ENCODE data around the gene CYP4B1.
"Not testable (repeated sequence)": the region's sequence is repeated elsewhere in the genome, so short reads cannot be mapped to it uniquely, and the experiment has no call there.

CYP4B1 gene

GRCh38 chr1:46798810-46799209 is at the start of gene CYP4B1:
Gene CYP4B1 (plus strand): TSS chr1:46799046. CDS start chr1:46799082, 36 bp downstream.
- DNase-seq, result no peak

- no peak for DNase-seq
Measured at GRCh38 chr1:46749404-46749803, 49.4 kb upstream of the CYP4B1 start.

- DNase-seq, result no peak
Measured at GRCh38 chr1:46749921-46750404, 48.9 kb upstream of the CYP4B1 start.

DNA sequence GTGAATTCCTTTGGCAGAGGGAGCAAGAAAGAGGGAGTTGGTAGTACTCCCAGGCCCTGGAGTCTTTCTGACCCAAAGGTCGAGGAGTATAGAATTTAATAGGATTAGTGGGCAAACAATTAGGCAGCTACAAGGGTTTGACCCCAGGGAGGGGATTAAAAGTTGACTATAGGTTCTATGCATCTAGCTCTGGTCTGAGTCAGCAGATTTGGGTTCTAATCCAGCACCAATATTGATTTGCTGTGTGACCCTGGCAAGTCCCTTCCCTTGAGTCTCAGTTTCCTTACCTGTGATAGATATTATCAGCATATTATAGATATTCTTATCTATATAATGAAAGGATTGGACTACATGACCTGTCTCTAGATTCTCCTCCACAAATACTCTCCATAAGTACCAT is 44.9 kb upstream of the CYP4B1 start:
- no peak for DNase-seq

GRCh38 chr1:46754707-46755106 is 44.1 kb upstream of the CYP4B1 start:
- not testable (repeated sequence) for DNase-seq

DNA sequence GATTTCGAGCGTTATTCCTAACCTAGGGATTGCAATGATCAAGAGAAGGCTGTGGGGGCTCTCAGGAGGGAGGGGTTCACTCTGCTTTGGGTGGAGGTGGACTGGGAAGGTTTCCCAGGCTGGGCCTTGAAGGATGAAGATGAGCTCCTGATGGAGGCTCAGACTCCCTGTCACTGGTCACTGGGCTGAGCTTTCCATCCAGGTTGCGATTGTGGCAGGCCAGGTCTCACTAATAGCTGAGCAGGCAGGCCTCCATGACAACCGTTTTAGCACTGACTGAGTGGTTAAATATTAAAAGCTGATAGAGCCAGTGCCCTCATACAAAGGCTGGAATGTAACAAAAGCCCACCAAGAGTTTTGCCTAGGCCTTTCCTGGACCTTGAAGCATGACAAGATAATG is 43.7 kb upstream of the CYP4B1 start:
- DNase-seq, result no peak

DNA sequence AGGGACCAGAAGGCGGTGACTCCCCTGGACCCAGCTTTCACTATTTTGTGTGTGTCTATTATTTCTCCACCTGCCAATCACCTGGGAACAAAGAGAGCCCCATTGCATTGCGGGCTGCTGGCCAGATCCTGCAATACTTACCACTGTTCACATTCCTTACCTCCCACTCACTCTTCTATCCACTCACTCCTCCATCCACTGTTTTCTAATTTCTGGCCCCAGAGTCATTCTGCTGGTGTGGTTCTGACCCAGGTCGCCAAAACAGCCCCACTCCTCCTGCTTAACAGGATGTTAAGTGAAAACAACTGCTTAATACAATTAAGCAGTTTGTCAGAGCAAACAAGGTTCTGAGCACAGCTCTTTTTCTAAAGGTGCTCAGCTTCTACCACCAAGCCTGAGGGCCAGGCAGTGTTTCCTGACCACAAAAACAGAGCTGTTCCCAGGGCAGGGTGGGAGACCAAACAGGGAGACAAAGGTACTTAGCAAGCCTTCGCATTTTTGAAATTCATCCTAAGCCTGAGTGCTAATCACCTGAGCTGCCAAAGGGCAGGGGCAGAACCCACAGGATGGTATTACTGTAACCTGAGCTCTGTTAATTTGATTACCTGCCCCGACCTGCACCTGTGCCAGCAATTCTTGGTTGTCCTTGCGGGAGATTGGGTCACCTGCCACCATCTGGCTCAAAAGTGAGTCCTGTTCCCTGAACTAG is 41.4 kb upstream of the CYP4B1 start:
- no peak for DNase-seq

- DNase-seq, result no peak
Measured at GRCh38 chr1:46757956-46758528, 40.8 kb upstream of the CYP4B1 start.

- DNase-seq, result no peak
Measured at GRCh38 chr1:46760558-46761166, 38.2 kb upstream of the CYP4B1 start.

GRCh38 chr1:46761740-46762139 is 37.1 kb upstream of the CYP4B1 start:
- no peak for DNase-seq

DNA sequence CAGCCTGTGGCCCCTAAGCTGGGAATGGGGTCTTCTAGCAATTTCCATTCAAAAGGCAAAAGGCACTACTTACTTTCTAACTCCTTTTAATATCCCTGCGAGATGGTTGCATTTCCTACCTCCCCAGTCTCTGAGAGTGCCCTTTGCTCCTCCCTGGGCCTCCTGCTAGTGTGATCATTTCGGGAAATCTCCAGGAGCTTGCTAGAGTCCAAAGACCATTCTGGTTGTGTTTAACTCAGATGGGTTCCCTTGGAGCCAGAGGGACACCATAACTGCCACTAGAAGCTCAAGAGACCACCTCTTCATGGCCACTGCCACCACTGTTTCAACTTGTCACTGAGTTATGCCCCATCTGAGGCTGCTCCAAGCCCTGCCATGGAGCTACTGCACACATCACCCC is 34.4 kb upstream of the CYP4B1 start:
- DNase-seq, result no peak

DNA sequence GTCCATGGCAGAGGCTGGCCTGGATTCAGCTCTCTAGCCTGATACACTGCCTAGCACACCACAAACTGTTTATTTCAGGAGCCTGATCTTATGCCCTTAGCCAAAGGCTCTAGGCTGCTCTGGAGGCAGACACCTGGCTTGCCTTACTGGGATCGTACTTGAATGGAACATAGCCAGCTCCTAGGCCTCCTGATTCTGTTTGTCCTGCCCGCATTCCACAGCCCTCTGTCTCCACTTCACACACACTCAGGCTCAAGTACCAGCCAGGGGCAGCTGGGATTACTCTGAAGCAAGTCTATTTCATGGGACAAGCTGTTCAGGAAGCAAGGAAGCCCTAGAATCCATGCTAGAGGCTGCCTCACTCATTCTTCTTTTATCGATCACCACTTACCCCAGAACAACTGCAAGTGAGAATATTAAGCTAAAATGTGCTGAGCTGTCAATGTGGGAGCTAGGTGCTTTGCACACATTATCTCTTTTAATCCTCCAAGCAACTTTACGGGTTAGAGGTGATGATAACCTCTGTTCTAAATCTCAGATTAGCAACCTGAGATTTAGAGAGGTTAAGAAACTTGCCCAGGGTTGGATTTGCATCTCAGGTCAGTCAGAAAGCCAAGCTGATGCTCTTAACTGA is 31.1 kb upstream of the CYP4B1 start:
- no peak for DNase-seq

GRCh38 chr1:46768445-46768844 is 30.4 kb upstream of the CYP4B1 start:
- no peak for DNase-seq

- no peak for DNase-seq
Measured at GRCh38 chr1:46769028-46769740, 29.7 kb upstream of the CYP4B1 start.

- DNase-seq, result no peak
Measured at GRCh38 chr1:46770541-46770940, 28.3 kb upstream of the CYP4B1 start.

- no peak for DNase-seq
Measured at GRCh38 chr1:46772571-46772970, 26.3 kb upstream of the CYP4B1 start.

GRCh38 chr1:46774297-46774696 is 24.5 kb upstream of the CYP4B1 start:
- DNase-seq, result no peak

DNA sequence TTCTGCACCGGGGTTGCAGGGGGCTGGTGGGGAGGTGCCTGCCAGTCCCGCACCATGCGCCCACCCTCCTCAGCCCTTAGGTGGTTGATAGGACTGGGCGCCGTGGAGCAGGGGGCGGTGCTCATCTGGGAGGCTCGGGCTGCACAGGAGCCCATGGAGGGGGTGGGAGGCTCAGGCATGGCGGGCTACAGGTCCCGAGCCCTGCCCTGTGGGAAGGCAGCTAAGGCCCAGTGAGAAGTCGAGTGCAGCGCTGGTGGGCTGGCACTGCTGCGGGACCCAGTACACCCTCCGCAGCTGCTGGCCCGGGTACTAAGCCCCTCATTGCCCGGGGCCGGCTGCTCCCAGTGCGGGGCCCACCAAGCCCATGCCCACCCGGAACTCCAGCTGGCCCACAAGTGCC is 20.4 kb upstream of the CYP4B1 start:
- DNase-seq, result not testable (repeated sequence)

DNA sequence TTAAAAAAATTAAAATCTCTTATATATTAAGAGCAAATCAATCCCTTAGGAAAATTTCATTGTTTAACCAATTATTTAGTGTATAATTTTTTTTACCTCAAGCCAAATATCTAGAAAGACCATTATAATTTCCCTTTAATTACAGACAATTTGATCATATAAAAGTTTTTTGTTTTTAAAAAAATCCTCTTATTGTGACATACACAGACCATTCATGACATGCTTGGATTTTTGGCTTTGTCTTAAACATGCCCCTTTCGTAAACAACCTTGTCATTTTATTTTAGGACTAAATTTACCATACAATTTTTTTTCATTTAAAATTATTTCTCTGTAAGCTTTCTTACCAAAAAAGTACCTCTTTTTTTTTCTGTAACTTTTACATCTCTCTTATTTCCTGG is 14.2 kb upstream of the CYP4B1 start:
- no peak for DNase-seq

GRCh38 chr1:46788634-46789033 is 10.2 kb upstream of the CYP4B1 start:
- DNase-seq, result not testable (repeated sequence)

DNA sequence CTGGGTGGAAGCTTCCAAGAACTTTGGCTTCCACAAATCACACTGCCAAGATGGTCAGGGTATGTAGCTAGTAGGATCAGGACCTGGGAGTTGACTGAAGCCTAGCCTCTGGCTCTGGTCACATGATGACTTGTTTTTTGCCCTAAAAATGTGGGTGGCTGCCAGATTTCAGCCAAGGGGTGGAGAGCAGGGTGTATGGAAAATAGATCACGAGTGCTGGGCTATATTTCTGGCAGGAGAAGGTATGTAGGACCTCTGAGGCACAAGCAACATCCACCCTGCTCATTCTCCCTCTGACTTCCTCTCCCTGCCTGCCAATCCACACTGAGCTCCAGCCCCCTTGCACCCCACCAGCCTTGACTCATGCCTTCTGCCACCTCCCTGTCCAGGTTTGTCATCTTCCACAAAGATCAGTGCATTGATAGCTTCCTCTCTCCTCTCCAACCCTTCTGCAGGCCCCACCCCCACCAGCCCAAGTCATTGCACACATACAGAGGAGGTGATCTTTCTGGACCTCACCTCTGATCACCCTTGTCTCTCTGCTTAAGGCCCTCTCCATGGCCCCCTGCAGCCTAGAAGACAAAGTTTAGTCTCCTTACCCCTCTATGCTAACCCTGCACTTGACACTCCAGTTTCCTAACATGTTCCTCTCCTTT is 8.3 kb upstream of the CYP4B1 start:
- DNase-seq, result no peak

DNA sequence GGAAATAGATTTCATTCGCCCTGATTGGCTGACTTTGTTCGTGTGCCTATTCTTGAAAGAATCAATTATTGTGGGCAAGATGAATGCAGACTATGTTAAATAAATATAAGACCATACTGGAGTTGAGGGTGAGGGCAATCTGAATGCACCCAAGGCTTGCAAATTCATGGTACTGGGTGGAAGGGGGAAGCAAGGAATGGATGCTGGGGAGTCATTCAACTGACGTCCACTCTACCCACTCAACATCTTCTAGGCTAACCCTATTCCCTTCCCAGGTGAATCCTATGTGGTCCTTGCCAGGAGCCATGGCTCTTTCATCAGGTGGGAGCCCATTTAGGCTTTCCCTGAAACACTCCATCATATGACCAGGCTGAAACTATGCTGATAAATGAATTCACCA is 5.7 kb upstream of the CYP4B1 start:
- DNase-seq, result no peak

Data from AML-193 (cell line).